GDM1 (cell line): ENCODE measurements around the gene USP25.

Experiments
- DNase-seq: peaks from one replicate; lab custom pipeline; 2025; lab: John Stamatoyannopoulos, UW

The USP25 gene

GRCh38 chr21:15809818-15810217, 80.0 kb downstream of the USP25 start:
- DNase-seq = no peak

DNA sequence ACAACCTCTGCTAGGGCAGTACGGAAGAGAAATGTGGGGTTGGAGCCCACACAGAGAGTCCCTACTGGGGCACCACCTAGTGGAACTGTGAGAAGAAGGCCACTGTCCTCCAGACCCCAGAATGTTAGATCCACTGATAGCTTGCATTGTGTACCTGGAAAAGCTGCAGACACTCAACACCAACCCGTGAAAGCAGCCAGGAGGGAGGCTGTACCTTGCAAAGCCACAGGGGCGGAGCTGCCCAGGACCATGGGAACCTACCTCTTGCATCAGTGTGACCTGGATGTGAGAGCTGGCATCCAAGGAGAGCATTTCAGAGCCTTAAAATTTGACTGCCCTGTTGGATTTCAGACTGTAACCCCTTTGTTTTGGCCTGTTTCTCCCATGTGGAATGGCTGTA, 85.5 kb downstream of the USP25 start:
- no peak for DNase-seq

DNA sequence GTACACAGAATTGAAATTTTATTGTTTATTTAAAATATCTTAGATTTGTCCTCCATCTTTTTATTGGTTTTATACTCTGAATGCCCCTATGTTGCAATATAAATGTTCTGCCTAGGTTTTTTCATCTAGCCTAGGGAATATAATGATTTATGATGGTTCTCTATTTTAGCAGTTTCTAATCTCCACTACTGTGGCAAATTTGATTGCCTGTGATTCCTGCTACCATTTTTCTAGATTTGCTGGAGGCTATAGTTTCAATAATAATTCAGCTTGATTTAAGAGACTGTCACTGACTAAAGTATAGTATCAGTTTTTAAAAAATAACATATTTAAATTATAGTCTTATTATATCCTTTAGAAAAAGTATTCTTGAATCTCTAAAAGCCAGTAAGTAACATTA, 90.5 kb downstream of the USP25 start:
- DNase-seq = no peak

GRCh38 chr21:15820852-15821379, 91.1 kb downstream of the USP25 start:
- no peak for DNase-seq

DNA sequence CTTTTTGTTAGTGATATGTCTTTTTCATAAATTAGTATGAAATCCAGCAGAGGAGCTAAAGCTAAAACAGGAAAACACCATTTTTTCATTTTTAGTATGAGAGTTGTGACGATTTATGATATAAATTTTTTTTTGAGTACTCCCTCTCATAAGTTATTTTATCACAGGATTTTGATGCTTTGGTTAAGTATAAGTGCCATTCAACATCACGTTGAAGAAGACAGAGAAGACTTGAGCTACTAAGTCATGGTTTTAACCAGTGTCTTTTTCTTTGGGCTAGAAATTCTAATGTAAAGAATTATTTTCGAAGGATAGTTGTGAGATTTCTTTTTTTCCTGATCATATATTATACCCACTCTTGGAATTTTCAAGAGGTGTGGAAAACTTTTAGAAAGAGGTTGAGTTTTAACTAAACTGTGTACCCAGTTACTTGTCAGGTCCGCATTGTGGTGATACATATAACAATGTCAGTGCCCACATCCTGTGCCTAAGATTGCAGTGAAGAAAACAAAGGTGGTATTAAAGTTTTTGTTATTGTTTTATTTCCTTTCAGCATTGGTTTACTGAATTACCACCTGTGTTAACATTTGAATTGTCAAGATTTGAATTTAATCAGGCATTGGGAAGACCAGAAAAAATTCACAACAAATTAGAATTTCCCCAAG, 93.8 kb downstream of the USP25 start:
- DNase-seq = no peak

DNA sequence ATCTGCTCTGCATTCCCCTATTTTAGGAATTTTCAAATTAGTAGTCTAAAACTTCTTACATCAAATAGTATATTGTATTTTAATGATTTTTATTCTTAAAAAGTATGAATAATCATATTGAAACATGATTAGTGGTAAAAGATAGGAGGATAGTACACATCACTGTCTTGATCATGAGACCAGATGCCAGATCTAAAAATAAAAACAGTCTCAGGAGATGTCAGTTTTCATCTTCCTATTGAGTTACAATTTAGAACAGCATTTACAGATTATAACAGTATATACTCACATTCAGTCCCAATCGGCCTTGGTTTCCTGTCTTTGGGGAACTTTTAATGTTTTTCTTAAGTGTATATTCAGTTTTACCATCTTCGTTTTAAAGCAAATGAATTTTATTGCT, 95.9 kb downstream of the USP25 start:
- no peak for DNase-seq

DNA sequence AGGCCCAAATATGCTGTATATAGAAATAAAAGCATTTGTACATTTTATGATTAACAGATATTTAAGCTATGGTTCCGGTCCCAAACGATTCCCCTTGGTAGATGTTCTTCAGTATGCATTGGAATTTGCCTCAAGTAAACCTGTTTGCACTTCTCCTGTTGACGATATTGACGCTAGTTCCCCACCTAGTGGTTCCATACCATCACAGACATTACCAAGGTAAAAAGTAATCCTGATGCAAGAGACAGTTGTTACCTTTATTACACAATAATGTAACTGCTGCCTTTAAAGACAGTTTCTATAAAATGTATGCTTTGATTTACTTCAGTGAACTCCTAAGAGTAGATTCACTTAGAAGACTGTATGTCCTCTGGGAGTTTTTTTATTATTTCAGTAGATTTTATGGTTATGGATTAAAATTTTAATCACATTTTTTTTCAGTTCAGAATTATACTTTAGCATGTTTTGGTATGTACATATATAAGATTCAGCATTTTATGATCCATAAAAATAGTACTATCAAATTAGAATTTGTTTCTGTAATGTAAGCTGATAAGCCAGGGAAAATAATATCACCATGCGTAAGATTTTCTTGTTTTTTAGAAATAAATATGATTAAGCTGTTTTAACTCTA, 96.5 kb downstream of the USP25 start:
- DNase-seq = no peak

GRCh38 chr21:15826908-15827601, 97.3 kb downstream of the USP25 start:
- DNase-seq = no peak

GRCh38 chr21:15831497-15831896, 101.7 kb downstream of the USP25 start:
- DNase-seq = no peak

- no peak for DNase-seq
Measured at GRCh38 chr21:15837645-15838044, 107.9 kb downstream of the USP25 start.

DNA sequence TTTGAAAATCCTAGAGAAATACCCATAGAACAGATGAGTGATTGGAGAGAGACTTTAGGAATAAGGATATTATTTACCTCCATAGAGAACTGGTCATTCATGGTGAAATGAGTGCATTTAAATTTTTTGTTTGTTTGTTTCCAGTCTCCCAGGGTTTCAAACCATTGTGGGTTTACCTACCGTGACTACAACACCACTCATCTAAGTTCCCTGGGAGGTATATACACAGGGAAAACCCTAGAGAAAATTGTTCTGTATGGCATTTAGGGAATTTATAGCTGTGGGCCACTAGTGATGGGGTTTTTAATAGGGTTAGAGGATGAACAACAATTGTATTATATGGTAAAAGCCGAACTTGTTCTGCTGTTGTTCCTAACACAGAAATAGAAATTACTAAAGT, 109.2 kb downstream of the USP25 start:
- no peak for DNase-seq

GRCh38 chr21:15839601-15840000, 109.8 kb downstream of the USP25 start:
- no peak for DNase-seq

DNA sequence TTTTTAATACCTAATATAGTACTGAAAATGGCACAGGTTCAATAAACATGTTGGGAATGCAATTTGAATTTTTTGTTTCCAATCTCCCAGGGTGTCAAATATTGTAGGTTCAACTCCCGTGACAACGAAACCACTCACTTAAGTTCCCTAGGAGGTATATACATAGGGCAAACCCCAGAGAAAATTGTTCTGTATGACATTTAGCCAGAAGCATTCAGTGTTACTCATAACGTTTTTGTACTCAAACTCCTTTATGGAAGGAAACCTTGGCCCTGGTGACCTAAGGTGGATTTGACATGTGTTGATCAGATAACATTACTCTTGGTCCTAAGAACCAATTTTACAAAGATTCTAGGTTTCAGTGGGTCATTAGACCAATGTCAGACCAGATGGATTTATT, 110.6 kb downstream of the USP25 start:
- no peak for DNase-seq

GRCh38 chr21:15841856-15842564, 112.2 kb downstream of the USP25 start:
- DNase-seq = no peak

DNA sequence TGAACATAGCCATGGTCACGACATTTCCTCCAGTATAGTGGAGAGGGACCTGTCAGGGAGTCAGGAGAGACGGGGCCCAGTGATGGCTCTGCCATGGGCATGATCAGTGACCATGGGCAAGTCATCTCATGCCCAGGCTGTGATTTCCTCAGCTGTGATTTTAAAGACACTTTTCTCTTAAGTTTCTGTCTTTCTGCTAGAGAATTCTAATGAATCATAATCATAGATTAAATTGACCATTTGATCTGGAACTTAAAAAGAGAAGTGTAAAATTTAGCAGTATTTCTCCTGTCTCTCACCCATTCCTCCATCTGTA, 112.7 kb downstream of the USP25 start:
- DNase-seq = no peak

DNA sequence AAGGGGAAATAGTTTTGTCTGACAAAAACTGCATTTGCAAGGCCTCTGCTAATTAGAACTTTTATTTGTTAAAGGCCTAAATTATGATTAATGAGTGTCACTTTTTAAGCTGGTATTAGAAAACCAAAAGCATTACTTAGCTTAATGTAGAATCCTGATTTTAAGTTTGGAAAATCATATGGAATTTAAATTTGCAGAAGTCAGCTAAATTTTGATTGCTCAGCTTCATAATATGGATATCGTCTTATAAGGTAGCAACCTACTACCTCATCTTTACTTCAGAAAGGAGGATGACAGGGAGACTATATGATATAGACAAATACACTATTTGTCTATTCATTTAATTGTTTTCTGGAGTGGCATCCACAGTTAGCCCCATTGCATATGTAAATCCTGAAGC, 114.0 kb downstream of the USP25 start:
- DNase-seq = no peak

GRCh38 chr21:15848634-15849560, 119.1 kb downstream of the USP25 start:
- no peak for DNase-seq

GRCh38 chr21:15849927-15850326, 120.1 kb downstream of the USP25 start:
- no peak for DNase-seq

DNA sequence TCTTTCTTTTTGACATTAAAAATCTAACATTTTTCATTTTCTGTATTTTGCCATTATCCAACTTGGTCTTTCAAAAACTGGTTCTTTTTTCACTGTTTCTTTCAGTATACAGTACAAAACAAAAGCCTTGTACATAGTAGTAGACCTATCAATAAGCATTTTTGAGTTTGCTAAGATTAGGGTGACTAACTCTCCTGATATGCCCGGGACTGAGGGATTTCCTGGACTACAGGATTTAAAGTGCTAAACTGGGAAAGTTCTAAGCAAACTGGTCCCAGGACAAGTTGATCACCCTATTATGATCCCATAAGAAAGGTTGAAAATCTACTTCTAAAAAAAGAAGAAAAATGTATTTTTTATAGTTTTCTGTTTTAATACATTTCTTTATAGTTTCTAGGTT, 120.9 kb downstream of the USP25 start:
- no peak for DNase-seq

DNA sequence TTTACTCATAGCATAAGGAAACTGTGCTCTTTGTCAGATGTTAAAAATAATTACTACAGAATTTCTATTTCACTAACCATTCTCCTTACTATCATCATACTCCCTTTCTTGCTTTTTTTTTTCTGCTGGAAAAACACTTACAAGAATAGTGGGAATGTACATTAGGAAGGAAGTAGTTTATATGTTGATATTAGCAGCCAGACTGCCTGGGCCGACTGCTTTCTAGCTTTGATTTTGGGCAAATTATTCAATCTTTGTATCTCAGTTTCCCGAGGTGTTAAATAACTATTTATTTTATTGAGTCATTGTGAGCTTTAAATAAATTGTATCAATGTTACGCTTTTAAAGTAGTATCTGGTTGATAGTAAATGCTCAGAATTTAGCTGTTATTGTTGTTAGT, 122.4 kb downstream of the USP25 start:
- DNase-seq = no peak

DNA sequence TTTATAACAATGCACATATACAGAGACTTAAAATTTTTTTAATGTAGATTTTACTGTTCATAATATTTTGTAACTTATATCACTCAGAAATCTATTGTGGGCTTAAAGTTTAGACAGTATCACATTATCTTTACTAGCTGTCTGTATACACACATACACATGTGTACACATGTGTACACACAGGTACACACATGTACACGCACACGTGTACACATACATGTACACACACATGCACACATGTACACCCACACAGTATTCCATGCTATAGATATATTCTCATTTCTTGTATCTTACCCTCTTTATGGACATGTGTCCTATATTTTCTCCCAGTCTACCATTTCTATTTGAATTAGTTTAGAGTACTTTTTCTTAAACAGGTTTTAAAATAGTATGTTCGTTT, 123.3 kb downstream of the USP25 start:
- no peak for DNase-seq

GRCh38 chr21:15856813-15857212, 127.0 kb downstream of the USP25 start:
- DNase-seq = no peak
